K562 (cell line): ENCODE data around the gene RXRA. TPM values are rescaled to one million over a fixed set of nuclear protein-coding genes. Genes with fewer than 3 reads are reported as not detected.

Source experiments
- CUX1 ChIP-seq: fragments of 200-800 bp; sonication (Bioruptor generic); IDR thresholded peaks from 2 replicates; pipeline ENCODE4 v1.6.1; 2016; ENCODE audit warnings: missing genetic modification characterization, missing compliant biosample characterization
- FUS ChIP-seq: fragments of 200-400 bp; formaldehyde crosslinking; optimal IDR thresholded peaks from 2 replicates; pipeline ENCODE3; 2017; ENCODE audit warnings: low read depth, low read length
- HOMEZ ChIP-seq: fragments of 250-450 bp; sonication (Bioruptor Pico); IDR thresholded peaks from 2 replicates; pipeline ENCODE4 v1.4.0; 2020; ENCODE audit warnings: mild to moderate bottlenecking, moderate library complexity
- KAT7 ChIP-seq: sonication (generic); formaldehyde crosslinking; IDR thresholded peaks from 2 replicates; pipeline ENCODE4 v1.8.0; 2022; ENCODE audit warnings: missing genetic modification reagents, mild to moderate bottlenecking, borderline replicate concordance
- NEUROD1 ChIP-seq: fragments of 150-350 bp; IDR thresholded peaks from 2 replicates; pipeline ENCODE4 v1.6.1; 2014; ENCODE audit warnings: borderline replicate concordance, low read length, low read depth; ENCODE audit not compliant: partially characterized antibody
- REST ChIP-seq, 2 experiments: fragments of 450-650 bp; formaldehyde crosslinking in 1 of 2; IDR thresholded peaks; 2 replicates each; pipeline versions ENCODE4 v1.4.0 to v1.6.1; 2014 to 2020; ENCODE audit warnings: mild to moderate bottlenecking in 2 of 2, borderline replicate concordance in 1 of 2, low read depth in 1 of 2
- WHSC1 ChIP-seq: IDR thresholded peaks from one replicate; pipeline ENCODE4 v1.6.1; 2012; ENCODE audit warnings: low read length, control low read depth, inconsistent platforms
- XRCC3 ChIP-seq: fragments of 450-650 bp; IDR thresholded peaks from 2 replicates; pipeline ENCODE4 v1.6.1; 2017; ENCODE audit warnings: mild to moderate bottlenecking, moderate library complexity
- ZNF57 ChIP-seq: fragments of 450-650 bp; formaldehyde crosslinking; IDR thresholded peaks from 2 replicates; pipeline ENCODE4 v1.4.0; 2020; ENCODE audit warnings: mild to moderate bottlenecking, moderate library complexity
- ZNF644 ChIP-seq: fragments of 200-800 bp; sonication (Bioruptor generic); IDR thresholded peaks from 2 replicates; pipeline ENCODE4 v1.6.1; 2016; ENCODE audit warnings: low read depth, missing genetic modification characterization, missing compliant biosample characterization
- ZNF766 ChIP-seq: fragments of 200-800 bp; sonication (Bioruptor generic); conservative IDR thresholded peaks from 2 replicates; pipeline ENCODE4 v1.6.1; 2016; ENCODE audit warnings: missing genetic modification characterization, missing compliant biosample characterization
- polyA plus RNA-seq, 8 experiments: library from polyadenylated mRNA; depleted of rRNA in 4 of 8; stranded (reverse) in 5 of 8; unstranded in 3 of 8; fragments of >200 nt; fragmentation: Nextera tagmentation in 2 of 8; fragmentation: Illumina TruSeq in 1 of 8; extraction: Ambion mirVana in 2 of 8; extraction: Trizol in 1 of 8; gene quantifications; 2 replicates each; pipeline versions ENCODE4 v1.2.1 to v1.2.3, GENCODE V29; 2011 to 2014; ENCODE audit warnings: inconsistent platforms in 1 of 8, missing spikeins in 1 of 8
- total RNA-seq, 7 experiments: library from RNA; depleted of rRNA in 6 of 7; stranded (reverse); fragments of >200 nt in 6 of 7; fragmentation: Illumina TruSeq in 2 of 7; extraction: Trizol in 2 of 7; gene quantifications; 2 replicates each; pipeline versions ENCODE4 v1.2.1 to v1.2.3, GENCODE V29; 2011 to 2021; ENCODE audit warnings: low replicate concordance in 1 of 7

Gene RXRA
- total and polyA plus RNA-seq, 9 of the 15 experiments (the other 6 are each of a cell fraction or from before 2014, with no cell fraction given): 0.35 to 23.6 (median 4.6) TPM

GRCh38 chr9:134325813-134326723 lies at the start of gene RXRA (continued):
- TF ChIP-seq XRCC3 (no peak), ZNF644 (tag) (peak; percentile 86; the same call in 1 of the 2 replicates), WHSC1 (no peak), CUX1 (CRISPR knock-in tag) (no peak), ZNF57 (CRISPR knock-in tag) (no peak), HOMEZ (CRISPR knock-in tag) (no peak), ZNF766 (CRISPR knock-in tag) (peak; percentile 86), NEUROD1 (peak; percentile 16), FUS (no peak), KAT7 (0 out of 2 replicates have a peak, but pooled peaks have one; percentile 26), REST (IDR thresholded peaks at IDR 0.05; ENCODE audit: borderline replicate concordance) (no peak), REST (CRISPR knock-in tag; IDR thresholded peaks at IDR 0.05; ENCODE audit: low read depth) (0 out of 2 replicates have a peak, but pooled peaks have one; percentile 41)
